ENCODE data around the gene DENND1B. TPM values are rescaled to one million over a fixed set of nuclear protein-coding genes. Genes with fewer than 3 reads are reported as not detected.

The DENND1B gene
- total RNA-seq, 2 donors from 2014 or later = 9.4 to 11.9 TPM

GRCh38 chr1:197686231-197686630, 89.0 kb downstream of the DENND1B start:
- H3K36me3 Mint-ChIP-seq (ENCODE audit: low read depth) = peaks cover 11% of the 10 kb centered on the region
- H3K4me3 Mint-ChIP-seq = no peak overlapping the region
- TF ChIP-seq, protein P1, sequence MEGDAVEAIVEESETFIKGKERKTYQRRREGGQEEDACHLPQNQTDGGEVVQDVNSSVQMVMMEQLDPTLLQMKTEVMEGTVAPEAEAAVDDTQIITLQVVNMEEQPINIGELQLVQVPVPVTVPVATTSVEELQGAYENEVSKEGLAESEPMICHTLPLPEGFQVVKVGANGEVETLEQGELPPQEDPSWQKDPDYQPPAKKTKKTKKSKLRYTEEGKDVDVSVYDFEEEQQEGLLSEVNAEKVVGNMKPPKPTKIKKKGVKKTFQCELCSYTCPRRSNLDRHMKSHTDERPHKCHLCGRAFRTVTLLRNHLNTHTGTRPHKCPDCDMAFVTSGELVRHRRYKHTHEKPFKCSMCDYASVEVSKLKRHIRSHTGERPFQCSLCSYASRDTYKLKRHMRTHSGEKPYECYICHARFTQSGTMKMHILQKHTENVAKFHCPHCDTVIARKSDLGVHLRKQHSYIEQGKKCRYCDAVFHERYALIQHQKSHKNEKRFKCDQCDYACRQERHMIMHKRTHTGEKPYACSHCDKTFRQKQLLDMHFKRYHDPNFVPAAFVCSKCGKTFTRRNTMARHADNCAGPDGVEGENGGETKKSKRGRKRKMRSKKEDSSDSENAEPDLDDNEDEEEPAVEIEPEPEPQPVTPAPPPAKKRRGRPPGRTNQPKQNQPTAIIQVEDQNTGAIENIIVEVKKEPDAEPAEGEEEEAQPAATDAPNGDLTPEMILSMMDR (conservative IDR thresholded peaks at IDR 0.05) = no peak
- H3K9me3 Mint-ChIP-seq = peaks cover 12% of the 10 kb centered on the region
- H3K4me1 ChIP-seq (ENCODE audit: control insufficient read depth, insufficient read depth, low read length) = peaks cover 8% of the 10 kb centered on the region
- no peaks in the 10 kb centered on the region for H3K36me3 ChIP-seq (ENCODE audit: control insufficient read depth, insufficient read depth, low read length)
- H3K9ac ChIP-seq (ENCODE audit: extremely low read depth, low read length, poor library complexity, severe bottlenecking) = no peak overlapping the region
- H3K27ac ChIP-seq (ENCODE audit: low read depth, low read length) = no peak overlapping the region
- H3K9me3 ChIP-seq (ENCODE audit: control insufficient read depth, low read length) = peaks cover 14% of the 10 kb centered on the region
- no peak for DNase-seq
- H3K27me3 ChIP-seq (ENCODE audit: control insufficient read depth, insufficient read depth, low read length, poor library complexity, severe bottlenecking) = no peaks in the 10 kb centered on the region
- no peak overlapping the region for H3K27ac Mint-ChIP-seq
- 100% methylated on average over 1 of the region's 2 CpGs; no CpG with 5 or more reads in 1 of the 2 experiments for WGBS, 2 experiments (ENCODE audit: insufficient coverage in 1 of 2, insufficient read length in 1 of 2)
- H3K4me3 ChIP-seq (ENCODE audit: low read length) = no peak overlapping the region
- H3K27me3 Mint-ChIP-seq (ENCODE audit: insufficient read depth) = no peaks in the 10 kb centered on the region
- peaks cover 44% of the 10 kb centered on the region for H3K4me1 Mint-ChIP-seq

- Histone ChIP-seq H3K4me1 (ENCODE audit: control insufficient read depth, insufficient read depth, low read length) (peaks cover 8% of the 10 kb centered on the region), H3K36me3 (ENCODE audit: control insufficient read depth, insufficient read depth, low read length) (no peaks in the 10 kb centered on the region), H3K27me3 (ENCODE audit: control insufficient read depth, insufficient read depth, low read length, poor library complexity, severe bottlenecking) (no peaks in the 10 kb centered on the region), H3K9ac (ENCODE audit: extremely low read depth, low read length, poor library complexity, severe bottlenecking) (no peak overlapping the region), H3K9me3 (ENCODE audit: control insufficient read depth, low read length) (peaks cover 14% of the 10 kb centered on the region), H3K27ac (ENCODE audit: low read depth, low read length) (no peak overlapping the region), H3K4me3 (ENCODE audit: low read length) (no peak overlapping the region)
- TF ChIP-seq, protein P1 (conservative IDR thresholded peaks at IDR 0.05) = no peak
- Mint-ChIP-seq H3K4me3 (no peak overlapping the region), H3K27me3 (ENCODE audit: insufficient read depth) (no peaks in the 10 kb centered on the region), H3K4me1 (peaks cover 41% of the 10 kb centered on the region), H3K27ac (no peak overlapping the region), H3K36me3 (ENCODE audit: low read depth) (peaks cover 11% of the 10 kb centered on the region), H3K9me3 (peaks cover 12% of the 10 kb centered on the region)
- DNase-seq = no peak
- 87% methylated on average over 1 of the region's 1 CpG; no CpG with 5 or more reads in 1 of the 2 experiments for WGBS, 2 experiments (ENCODE audit: insufficient coverage in 1 of 2, insufficient read length in 1 of 2)
Observed at GRCh38 chr1:197685785-197686184, 89.5 kb downstream of the DENND1B start.

DNA sequence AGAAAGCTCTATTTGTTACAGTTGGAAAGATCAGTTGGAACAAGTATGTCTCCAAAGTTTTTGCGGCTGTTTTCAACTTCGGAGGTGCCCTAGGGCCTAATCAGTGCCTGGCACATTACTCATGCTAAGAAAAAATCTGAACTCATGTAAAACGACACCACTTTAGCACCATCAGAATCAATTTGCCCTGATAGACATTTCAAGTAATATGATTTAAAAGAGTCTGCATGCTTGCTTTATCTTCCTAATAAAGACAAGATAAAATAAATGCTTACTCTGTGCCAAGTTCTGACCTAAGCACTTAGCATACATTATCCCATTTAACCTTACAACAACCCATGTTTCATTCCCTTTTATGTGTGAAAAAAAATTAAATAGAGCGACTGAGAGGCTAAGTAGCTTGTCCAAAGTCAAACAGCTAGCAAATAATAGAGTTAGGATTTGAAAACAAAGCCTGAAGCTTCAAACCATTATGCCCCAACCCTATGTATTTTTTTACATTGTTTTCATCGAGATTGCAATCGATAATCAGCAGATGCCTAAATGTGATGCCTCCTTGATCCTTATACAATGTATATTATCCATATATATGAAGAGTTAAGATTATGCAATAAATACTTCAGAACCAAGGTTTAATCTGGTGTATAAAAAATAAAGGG, 91.3 kb downstream of the DENND1B start:
- H3K36me3 Mint-ChIP-seq (ENCODE audit: low read depth) = peaks cover 8% of the 10 kb centered on the region
- peaks cover 41% of the 10 kb centered on the region for H3K4me1 Mint-ChIP-seq
- no peaks in the 10 kb centered on the region for H3K36me3 ChIP-seq (ENCODE audit: control insufficient read depth, insufficient read depth, low read length)
- no peak overlapping the region for H3K27ac Mint-ChIP-seq
- no peaks in the 10 kb centered on the region for H3K27me3 Mint-ChIP-seq (ENCODE audit: insufficient read depth)
- no peak overlapping the region for H3K9ac ChIP-seq (ENCODE audit: extremely low read depth, low read length, poor library complexity, severe bottlenecking)
- H3K9me3 ChIP-seq (ENCODE audit: control insufficient read depth, low read length) = peaks cover 14% of the 10 kb centered on the region
- no peak overlapping the region for H3K27ac ChIP-seq (ENCODE audit: low read depth, low read length)
- WGBS, 2 experiments (ENCODE audit: insufficient coverage in 1 of 2, insufficient read length in 1 of 2) = 86% methylated on average over 6 of the region's 6 CpGs; no CpG with 5 or more reads in 1 of the 2 experiments
- no peaks in the 10 kb centered on the region for H3K27me3 ChIP-seq (ENCODE audit: control insufficient read depth, insufficient read depth, low read length, poor library complexity, severe bottlenecking)
- TF ChIP-seq, protein P1 (conservative IDR thresholded peaks at IDR 0.05) = no peak
- no peak for DNase-seq
- peaks cover 8% of the 10 kb centered on the region for H3K4me1 ChIP-seq (ENCODE audit: control insufficient read depth, insufficient read depth, low read length)
- H3K9me3 Mint-ChIP-seq = peaks cover 12% of the 10 kb centered on the region
- no peak overlapping the region for H3K4me3 ChIP-seq (ENCODE audit: low read length)
- H3K4me3 Mint-ChIP-seq = no peak overlapping the region

Measured in endodermal cell (in vitro differentiated cells).